GM13977 (cell line): ENCODE results near the gene MAN1B1.

Experiments
- DNase-seq: peaks from one replicate; pipeline ENCODE4 v3.0.0; 2012; ENCODE audit warnings: low spot score
- CTCF ChIP-seq: IDR thresholded peaks from 2 replicates; pipeline ENCODE4 v1.5.1; 2012; ENCODE audit warnings: mild to moderate bottlenecking, control low read depth; ENCODE audit not compliant: insufficient read depth; ENCODE audit errors: extremely low read depth, missing control alignments
- in situ Hi-C: fragments of 300-500 bp; cut with MboI; formaldehyde crosslinking; loops from one replicate; pipeline ENCODE4 v1.12.0; 2022; ENCODE audit warnings: low sequenced_read_pairs, low pct_unique_long_range_greater_than_20kb, mixed read lengths, inconsistent platforms; ENCODE audit not compliant: unreplicated experiment

MAN1B1 gene

DNA sequence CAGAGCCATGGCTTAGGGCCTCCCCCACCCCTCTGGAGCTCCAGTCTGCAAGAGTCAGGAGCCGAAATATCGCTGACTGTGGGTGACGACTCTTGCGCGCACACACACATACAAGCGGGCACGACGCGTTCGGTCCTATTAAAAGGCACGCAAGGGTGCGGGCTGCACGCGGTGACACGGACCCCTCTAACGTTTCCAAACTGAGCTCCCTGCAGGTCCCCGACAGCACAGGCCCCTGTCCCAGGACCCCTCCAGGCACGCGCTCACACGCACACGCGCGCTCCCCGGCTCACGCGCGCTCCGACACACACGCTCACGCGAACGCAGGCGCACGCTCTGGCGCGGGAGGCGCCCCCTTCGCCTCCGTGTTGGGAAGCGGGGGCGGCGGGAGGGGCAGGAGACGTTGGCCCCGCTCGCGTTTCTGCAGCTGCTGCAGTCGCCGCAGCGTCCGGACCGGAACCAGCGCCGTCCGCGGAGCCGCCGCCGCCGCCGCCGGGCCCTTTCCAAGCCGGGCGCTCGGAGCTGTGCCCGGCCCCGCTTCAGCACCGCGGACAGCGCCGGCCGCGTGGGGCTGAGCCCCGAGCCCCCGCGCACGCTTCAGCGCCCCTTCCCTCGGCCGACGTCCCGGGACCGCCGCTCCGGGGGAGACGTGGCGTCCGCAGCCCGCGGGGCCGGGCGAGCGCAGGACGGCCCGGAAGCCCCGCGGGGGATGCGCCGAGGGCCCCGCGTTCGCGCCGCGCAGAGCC lies 52.1 kb downstream of the MAN1B1 start, which contains the start of gene GRIN1:
Gene GRIN1 (plus strand): TSS at position 433 of the 746 bp plus-strand sequence. CDS start 333 bp downstream, outside the sequence.
- in situ Hi-C loops: no loop called here
- TF ChIP-seq CTCF: no peak
- DNase-seq: peak; percentile 66

- no peak for TF ChIP-seq CTCF
- DNase-seq: no peak
- in situ Hi-C loops: no loop called here
Observed at GRCh38 chr9:137139468-137140150, 52.8 kb downstream of the MAN1B1 start.

GRCh38 chr9:137140151-137141012 lies 53.6 kb downstream of the MAN1B1 start:
- DNase-seq: no peak
- TF ChIP-seq CTCF: no peak
- in situ Hi-C loops: no loop called here

DNA sequence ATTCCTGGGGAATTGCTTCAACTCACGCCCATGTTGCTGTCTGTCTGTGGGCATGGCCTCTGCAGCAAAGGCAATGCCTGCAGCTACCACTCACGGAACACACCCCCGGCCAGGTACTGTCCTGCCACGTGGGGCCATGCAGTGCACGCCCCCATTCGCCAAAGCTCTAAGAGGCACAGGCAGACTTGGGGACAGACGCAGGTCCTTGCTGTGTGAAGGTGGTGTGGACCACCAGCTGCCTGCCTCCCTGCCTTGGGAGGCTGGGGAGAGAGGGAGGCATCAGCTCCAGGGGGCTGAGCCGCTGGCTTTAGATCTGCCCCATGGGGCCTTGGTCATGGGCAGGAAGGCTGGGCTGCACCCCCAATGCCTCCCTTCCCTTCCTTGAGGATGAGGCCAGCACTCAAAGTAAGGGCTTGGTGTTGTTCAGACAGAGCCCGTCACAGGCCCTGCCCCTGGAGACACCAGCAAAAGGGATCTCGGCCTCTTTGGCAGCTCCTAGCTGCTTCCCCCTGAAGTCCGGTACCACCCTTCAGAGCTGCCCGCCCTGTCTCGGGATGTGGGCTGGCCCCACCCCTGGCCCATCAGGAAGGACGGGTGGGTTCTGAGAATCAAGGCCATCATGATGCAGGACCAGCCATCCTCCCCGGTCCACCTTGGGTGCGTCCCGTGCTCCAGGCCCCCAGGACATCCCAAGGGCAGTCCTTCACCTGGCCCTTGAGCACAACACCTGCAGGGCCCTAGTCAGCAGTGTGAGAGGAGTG lies 54.4 kb downstream of the MAN1B1 start:
- no peak for DNase-seq
- in situ Hi-C loops: no loop called here

GRCh38 chr9:137141976-137142936 lies 55.5 kb downstream of the MAN1B1 start:
- DNase-seq: no peak
- TF ChIP-seq CTCF: no peak
- in situ Hi-C loops: no loop called here

More for the DNA sequence above, 54.4 kb downstream of the MAN1B1 start:
- no peak for TF ChIP-seq CTCF
